B cell (primary cell): ENCODE data around the gene ESR1. TPM values are rescaled to one million over a fixed set of nuclear protein-coding genes. Genes with fewer than 3 reads are reported as not detected.

ENCODE experiments used
- ATAC-seq: fragments of 200-7000 bp; cut with Tn5 transposase; one replicate; pipeline ENCODE4 v1.10.0; 2021; ENCODE audit warnings: low read depth, mild to moderate bottlenecking, moderate number of reproducible peaks, moderate library complexity
- CTCF ChIA-PET: fragments of 350-600 bp; sonication (Branson Sonifier 250); formaldehyde crosslinking; loops from one replicate; lab custom pipeline; 2021; ENCODE audit warnings: antibody characterized with exemption, inconsistent platforms; lab: Charles Lee
- POLR2A ChIA-PET: fragments of 350-600 bp; sonication (Branson Sonifier 250); formaldehyde crosslinking; loops from one replicate; lab custom pipeline; 2021; ENCODE audit warnings: antibody characterized with exemption; lab: Charles Lee
- DNase-seq: peaks from one replicate; pipeline ENCODE4 v3.0.0; 2013
- H2AFZ ChIP-seq: 2 replicates; pipeline ENCODE4 v1.6.1; 2012; ENCODE audit warnings: mild to moderate bottlenecking, low read depth, low read length; ENCODE audit not compliant: insufficient read depth, poor library complexity, severe bottlenecking
- H3K27ac ChIP-seq, 2 donors: 1 replicate in 1 of 2; 2 replicates in 1 of 2; pipeline ENCODE4 v1.5.1; 2012 to 2013; ENCODE audit warnings: low read length in 2 of 2, mild to moderate bottlenecking in 2 of 2, moderate library complexity in 1 of 2
- H3K27me3 ChIP-seq, 4 experiments: fragments of 200-600 bp in 1 of 4; sonication (generic) in 1 of 4; replicated peaks in 1 of 4; 1 replicate in 2 of 4; 2 replicates in 2 of 4; pipeline versions ENCODE4 v1.6.1 to v1.7.0; 2013 to 2016; ENCODE audit warnings: low read length in 3 of 4, mild to moderate bottlenecking in 2 of 4, mixed read lengths in 1 of 4, moderate library complexity in 1 of 4; ENCODE audit not compliant: insufficient read depth in 4 of 4, control insufficient read depth in 3 of 4; ENCODE audit errors: control extremely low read depth in 1 of 4
- H3K36me3 ChIP-seq, 2 experiments: replicated peaks in 1 of 2; 1 replicate in 1 of 2; 2 replicates in 1 of 2; pipeline versions ENCODE4 v1.6.1 to v1.7.1; 2013; ENCODE audit warnings: low read length in 1 of 2; ENCODE audit not compliant: insufficient read depth in 2 of 2, control insufficient read depth in 1 of 2; ENCODE audit errors: control extremely low read depth in 1 of 2, extremely low read depth in 1 of 2
- H3K4me1 ChIP-seq, 2 donors: fragments of 200-600 bp in 1 of 2; sonication (generic) in 1 of 2; 1 replicate in 1 of 2; 2 replicates in 1 of 2; pipeline versions ENCODE4 v1.5.1 to v1.6.1; 2013 to 2017; ENCODE audit warnings: low read length in 2 of 2; ENCODE audit not compliant: control insufficient read depth in 2 of 2, insufficient read depth in 2 of 2
- H3K4me2 ChIP-seq: replicated peaks from 2 replicates; pipeline ENCODE3; 2012; ENCODE audit warnings: mild to moderate bottlenecking, low read depth, low read length; ENCODE audit not compliant: poor library complexity, severe bottlenecking
- H3K4me3 ChIP-seq, 5 experiments: fragments of 200-600 bp in 1 of 5; sonication (generic) in 1 of 5; 1 replicate in 3 of 5; 2 replicates in 2 of 5; pipeline versions ENCODE4 v1.5.1 to v1.7.0; 2011 to 2016; ENCODE audit warnings: low read length in 4 of 5, mild to moderate bottlenecking in 4 of 5, low read depth in 2 of 5, control low read depth in 1 of 5, moderate library complexity in 1 of 5; ENCODE audit not compliant: insufficient read depth in 1 of 5; ENCODE audit errors: control extremely low read depth in 1 of 5, extremely low read depth in 1 of 5
- H3K79me2 ChIP-seq: fragments of 200-600 bp; sonication (generic); one replicate; pipeline ENCODE4 v1.6.0; 2016; ENCODE audit warnings: low read length; ENCODE audit not compliant: control insufficient read depth, insufficient read depth
- H3K9ac ChIP-seq: fragments of 200-600 bp; sonication (generic); 2 replicates; pipeline ENCODE4 v1.6.1; 2017; ENCODE audit warnings: mild to moderate bottlenecking, low read length, moderate library complexity
- H3K9me3 ChIP-seq, 3 donors: one replicate each; pipeline versions ENCODE4 v1.6.1 to v1.7.1; 2013; ENCODE audit warnings: low read length in 2 of 3; ENCODE audit not compliant: control insufficient read depth in 2 of 3, insufficient read depth in 1 of 3; ENCODE audit errors: control extremely low read depth in 1 of 3
- H4K20me1 ChIP-seq: 2 replicates; pipeline ENCODE4 v1.6.0; 2012; ENCODE audit warnings: mild to moderate bottlenecking, low read length; ENCODE audit not compliant: insufficient read depth, control insufficient read depth, poor library complexity, severe bottlenecking
- H3K27ac Mint-ChIP-seq: one replicate; pipeline ENCODE4 v1.8.0; 2021; ENCODE audit warnings: mixed read lengths
- H3K27me3 Mint-ChIP-seq: one replicate; pipeline ENCODE4 v1.8.0; 2021; ENCODE audit warnings: mixed read lengths
- H3K4me1 Mint-ChIP-seq: one replicate; pipeline ENCODE4 v1.8.0; 2021; ENCODE audit warnings: mixed read lengths
- H3K4me3 Mint-ChIP-seq: one replicate; pipeline ENCODE4 v1.8.0; 2021; ENCODE audit warnings: mixed read lengths
- H3K9me3 Mint-ChIP-seq: one replicate; pipeline ENCODE4 v1.8.0; 2022; ENCODE audit warnings: mixed read lengths; ENCODE audit not compliant: insufficient read depth
- CTCF ChIP-seq: fragments of 200-600 bp; IDR thresholded peaks from one replicate; pipeline ENCODE4 v1.8.0; 2022; ENCODE audit warnings: antibody characterized with exemption, mild to moderate bottlenecking
- EZH2 ChIP-seq: IDR thresholded peaks from 2 replicates; pipeline ENCODE4 v1.6.1; 2012; ENCODE audit warnings: borderline replicate concordance, low read depth, mild to moderate bottlenecking, moderate library complexity, low read length; ENCODE audit not compliant: insufficient read depth, poor library complexity, severe bottlenecking
- WGBS: methylation state at CpG from one replicate; pipeline ENCODE4 v1.1.5; 2013; ENCODE audit warnings: missing lambda C conversion rate; ENCODE audit not compliant: insufficient coverage; 5-methylcytosine and 5-hydroxymethylcytosine counted together
- intact Hi-C: fragments of 100-400 bp; cut with micrococcal nuclease; formaldehyde crosslinking; loops from one replicate; pipeline ENCODE4 v1.10.0; 2022
- polyA plus RNA-seq: library from polyadenylated mRNA; depleted of rRNA; stranded (reverse); fragments of >200 nt; gene quantifications from 2 replicates; pipeline ENCODE4 v1.2.3, GENCODE V29; 2012
- total RNA-seq, 2 donors: library from RNA; stranded (reverse); fragments of 120-200 nt in 1 of 2; gene quantifications; 1 replicate in 1 of 2; 2 replicates in 1 of 2; pipeline versions ENCODE4 v1.2.3 to v1.2.4, GENCODE V29; 2013 to 2022

Gene ESR1
- total and polyA plus RNA-seq, 2 donors (not counting 1 experiment from before 2014, with no cell fraction given), result 0.46 to 5.9 TPM

DNA sequence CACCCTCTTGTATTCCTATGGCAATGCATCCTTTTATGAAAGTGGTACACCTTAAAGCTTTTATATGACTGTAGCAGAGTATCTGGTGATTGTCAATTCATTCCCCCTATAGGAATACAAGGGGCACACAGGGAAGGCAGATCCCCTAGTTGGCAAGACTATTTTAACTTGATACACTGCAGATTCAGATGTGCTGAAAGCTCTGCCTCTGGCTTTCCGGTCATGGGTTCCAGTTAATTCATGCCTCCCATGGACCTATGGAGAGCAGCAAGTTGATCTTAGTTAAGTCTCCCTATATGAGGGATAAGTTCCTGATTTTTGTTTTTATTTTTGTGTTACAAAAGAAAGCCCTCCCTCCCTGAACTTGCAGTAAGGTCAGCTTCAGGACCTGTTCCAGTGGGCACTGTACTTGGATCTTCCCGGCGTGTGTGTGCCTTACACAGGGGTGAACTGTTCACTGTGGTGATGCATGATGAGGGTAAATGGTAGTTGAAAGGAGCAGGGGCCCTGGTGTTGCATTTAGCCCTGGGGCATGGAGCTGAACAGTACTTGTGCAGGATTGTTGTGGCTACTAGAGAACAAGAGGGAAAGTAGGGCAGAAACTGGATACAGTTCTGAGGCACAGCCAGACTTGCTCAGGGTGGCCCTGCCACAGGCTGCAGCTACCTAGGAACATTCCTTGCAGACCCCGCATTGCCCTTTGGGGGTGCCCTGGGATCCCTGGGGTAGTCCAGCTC is 292.1 kb downstream of the ESR1 start:
- TF ChIP-seq CTCF (no peak), EZH2 (no peak)
- intact Hi-C loops, result no loop called here
- no peak overlapping the region for H3K27ac Mint-ChIP-seq
- 100% methylated on average over 4 of the region's 4 CpGs for WGBS
- Histone ChIP-seq H2AFZ (no peak overlapping the region), H3K4me1 (no peaks in the 10 kb centered on the region), H3K9ac (no peak overlapping the region), H3K36me3 (no peaks in the 10 kb centered on the region), H3K27me3 (no peaks in the 10 kb centered on the region), H3K4me2 (no peak overlapping the region), H3K27ac (no peak overlapping the region), H3K79me2 (no peaks in the 10 kb centered on the region), H3K4me3 (no peak overlapping the region), H3K9me3 (no peaks in the 10 kb centered on the region), H4K20me1 (no peaks in the 10 kb centered on the region)
- no peak for DNase-seq
- H3K9me3 Mint-ChIP-seq, result no peaks in the 10 kb centered on the region
- ATAC-seq, result no peak
- H3K4me3 Mint-ChIP-seq, result no peak overlapping the region
- no peaks in the 10 kb centered on the region for H3K27me3 Mint-ChIP-seq
- ChIA-PET CTCF (interaction anchor here (0.7 kb wide), 1 partner anchor 256 kb away, joined by 3 read pairs; no protein-coding TSS in a partner anchor), POLR2A (no interaction called here)
- H3K4me1 Mint-ChIP-seq, result no peaks in the 10 kb centered on the region

DNA sequence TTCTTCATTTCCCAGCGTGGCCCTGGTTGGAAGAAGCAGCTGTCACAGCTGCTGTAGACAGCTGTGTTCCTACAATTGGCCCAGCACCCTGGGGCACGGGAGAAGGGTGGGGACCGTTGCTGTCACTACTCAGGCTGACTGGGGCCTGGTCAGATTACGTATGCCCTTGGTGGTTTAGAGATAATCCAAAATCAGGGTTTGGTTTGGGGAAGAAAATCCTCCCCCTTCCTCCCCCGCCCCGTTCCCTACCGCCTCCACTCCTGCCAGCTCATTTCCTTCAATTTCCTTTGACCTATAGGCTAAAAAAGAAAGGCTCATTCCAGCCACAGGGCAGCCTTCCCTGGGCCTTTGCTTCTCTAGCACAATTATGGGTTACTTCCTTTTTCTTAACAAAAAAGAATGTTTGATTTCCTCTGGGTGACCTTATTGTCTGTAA is 292.7 kb downstream of the ESR1 start:
- H3K27ac Mint-ChIP-seq, result no peak overlapping the region
- Histone ChIP-seq H3K4me1 (no peaks in the 10 kb centered on the region), H3K27ac (no peak overlapping the region), H3K79me2 (no peaks in the 10 kb centered on the region), H3K36me3 (no peaks in the 10 kb centered on the region), H3K27me3 (no peaks in the 10 kb centered on the region), H2AFZ (no peak overlapping the region), H3K4me3 (no peak overlapping the region), H3K9ac (no peak overlapping the region), H3K4me2 (no peak overlapping the region), H4K20me1 (no peaks in the 10 kb centered on the region), H3K9me3 (no peaks in the 10 kb centered on the region)
- 75% methylated on average over 2 of the region's 7 CpGs for WGBS
- ChIA-PET POLR2A (no interaction called here), CTCF (no interaction called here)
- DNase-seq, result no peak
- TF ChIP-seq CTCF, result no peak
- no peak for TF ChIP-seq EZH2
- intact Hi-C loops, result no loop called here
- H3K4me1 Mint-ChIP-seq, result no peaks in the 10 kb centered on the region
- no peak overlapping the region for H3K4me3 Mint-ChIP-seq
- no peak for ATAC-seq
- no peaks in the 10 kb centered on the region for H3K9me3 Mint-ChIP-seq
- H3K27me3 Mint-ChIP-seq, result no peaks in the 10 kb centered on the region
